Central memory CD8-positive, alpha-beta T cell (primary cell): Measurements from ENCODE around the gene PTPN3.
"Not testable (repeated sequence)": the region's sequence is repeated elsewhere in the genome, so short reads cannot be mapped to it uniquely, and the experiment has no call there.

ENCODE experiments used
- ATAC-seq: fragments of 150-1000 bp; cut with Tn5 transposase; replicated peaks from 2 replicates; pipeline ENCODE4 v1.10.0; 2022; ENCODE audit warnings: mild to moderate bottlenecking, moderate FRiP score, moderate number of reproducible peaks; ENCODE audit not compliant: poor library complexity, severe bottlenecking; ENCODE audit errors: extremely low read depth
- DNase-seq, 2 donors: peaks; one replicate each; pipeline ENCODE4 v3.0.0; 2021; ENCODE audit warnings: low spot score in 2 of 2
- H3K27ac Mint-ChIP-seq: one replicate; pipeline ENCODE4 v1.8.0; 2022; ENCODE audit warnings: low read depth, mild to moderate bottlenecking, moderate library complexity, mixed read lengths
- H3K27me3 Mint-ChIP-seq: one replicate; pipeline ENCODE4 v1.8.0; 2022; ENCODE audit warnings: mixed read lengths
- H3K36me3 Mint-ChIP-seq: one replicate; pipeline ENCODE4 v1.8.0; 2022; ENCODE audit warnings: mild to moderate bottlenecking, moderate library complexity, mixed read lengths; ENCODE audit not compliant: insufficient read depth
- H3K4me1 Mint-ChIP-seq: one replicate; pipeline ENCODE4 v1.8.0; 2022; ENCODE audit warnings: mixed read lengths
- H3K4me3 Mint-ChIP-seq: one replicate; pipeline ENCODE4 v1.8.0; 2022; ENCODE audit warnings: mild to moderate bottlenecking, moderate library complexity, mixed read lengths
- H3K9me3 Mint-ChIP-seq: one replicate; pipeline ENCODE4 v1.8.0; 2022; ENCODE audit warnings: mixed read lengths

Gene PTPN3

DNA sequence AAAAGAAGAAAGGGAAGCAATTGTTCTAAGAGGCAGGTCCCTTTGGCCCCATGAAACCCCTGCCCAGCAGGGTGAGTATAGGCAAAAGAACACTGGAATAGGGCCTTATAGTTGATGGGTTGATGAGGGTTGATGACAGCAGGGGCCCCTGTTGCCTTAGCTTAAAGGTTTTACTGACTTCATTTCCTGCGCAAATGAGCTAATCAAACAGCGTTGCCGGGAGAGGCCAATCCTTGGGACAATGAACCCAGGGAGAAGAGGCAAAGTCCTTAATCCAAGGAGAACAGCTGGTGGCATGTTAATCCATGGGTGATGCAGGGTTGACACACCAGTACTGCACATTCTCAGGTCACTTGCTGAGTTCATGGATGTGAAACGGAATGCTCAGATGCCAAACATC lies 155.2 kb downstream of the PTPN3 start:
- DNase-seq, result no peak
- no peaks in the 10 kb centered on the region for H3K9me3 Mint-ChIP-seq
- no peaks in the 10 kb centered on the region for H3K36me3 Mint-ChIP-seq
- ATAC-seq, result no peak
- H3K4me1 Mint-ChIP-seq, result no peaks in the 10 kb centered on the region
- H3K4me3 Mint-ChIP-seq, result no peak overlapping the region
- H3K27ac Mint-ChIP-seq, result no peak overlapping the region
- H3K27me3 Mint-ChIP-seq, result no peaks in the 10 kb centered on the region

DNA sequence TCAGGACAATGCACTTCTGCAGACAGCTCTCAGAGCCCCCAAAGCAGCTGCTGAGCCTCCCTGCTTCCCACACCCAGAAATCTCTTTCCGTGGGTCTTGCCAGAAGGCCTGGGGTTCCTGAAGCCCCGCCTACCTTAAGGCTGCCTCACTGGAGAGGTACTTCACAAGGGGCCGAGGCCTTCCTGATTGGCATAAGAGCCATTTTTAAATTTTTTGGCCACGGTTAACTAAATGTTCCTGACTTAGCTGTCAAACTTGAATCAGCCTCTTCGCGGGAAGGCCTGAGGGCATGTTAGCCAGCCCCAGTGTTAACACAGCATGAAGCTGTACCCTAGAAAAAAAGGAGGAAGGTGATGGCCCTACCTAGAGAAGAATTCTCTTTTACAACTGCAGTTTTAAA lies 156.5 kb downstream of the PTPN3 start:
- ATAC-seq, result no peak
- no peaks in the 10 kb centered on the region for H3K27me3 Mint-ChIP-seq
- no peak overlapping the region for H3K4me3 Mint-ChIP-seq
- no peaks in the 10 kb centered on the region for H3K4me1 Mint-ChIP-seq
- H3K9me3 Mint-ChIP-seq, result no peaks in the 10 kb centered on the region
- H3K27ac Mint-ChIP-seq, result no peak overlapping the region
- no peaks in the 10 kb centered on the region for H3K36me3 Mint-ChIP-seq
- DNase-seq, result no peak

DNA sequence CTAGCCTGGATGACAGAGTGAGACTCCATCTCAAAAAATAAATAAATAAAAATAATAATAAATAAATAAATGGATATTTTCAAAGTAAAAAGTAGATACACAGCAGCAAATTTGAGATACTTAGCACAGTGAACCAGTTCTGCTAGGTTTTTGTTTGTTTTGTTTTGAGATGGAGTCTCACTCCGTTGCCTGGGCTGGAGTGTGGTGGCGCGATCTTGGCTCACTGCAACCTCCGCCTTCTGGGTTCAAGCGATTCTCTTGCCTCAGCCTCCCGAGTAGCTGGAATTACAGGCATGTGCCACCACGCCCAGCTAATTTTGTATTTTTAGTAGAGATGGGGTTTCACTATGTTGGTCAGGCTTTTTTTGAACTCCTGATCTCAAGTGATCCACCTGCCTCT lies 157.1 kb downstream of the PTPN3 start:
- H3K27ac Mint-ChIP-seq, H3K9me3 Mint-ChIP-seq, H3K4me3 Mint-ChIP-seq, DNase-seq, H3K27me3 Mint-ChIP-seq, H3K4me1 Mint-ChIP-seq, H3K36me3 Mint-ChIP-seq, ATAC-seq: not testable (repeated sequence)

DNA sequence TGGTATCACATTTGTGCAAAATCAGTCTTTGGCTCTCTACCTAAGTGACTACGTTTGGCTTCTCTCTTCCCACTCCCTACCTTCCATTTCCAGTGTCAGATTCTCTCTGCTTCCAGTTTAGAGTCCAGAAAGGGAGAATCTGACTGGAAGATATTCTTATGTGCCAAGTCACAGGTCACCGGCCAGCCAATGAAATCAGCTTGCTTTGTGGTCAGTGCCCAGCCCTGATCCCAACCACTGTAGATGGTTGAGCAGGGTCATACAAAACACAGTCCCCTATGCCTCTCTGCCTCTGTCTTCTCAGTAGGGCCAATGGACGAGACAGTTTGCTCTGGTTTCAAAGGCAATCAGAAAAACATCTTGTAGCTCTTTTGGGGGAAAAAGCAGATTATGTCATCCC lies 161.7 kb downstream of the PTPN3 start:
- Mint-ChIP-seq H3K27ac (no peak overlapping the region), H3K36me3 (no peaks in the 10 kb centered on the region), H3K9me3 (no peaks in the 10 kb centered on the region), H3K27me3 (peaks cover 15% of the 10 kb centered on the region), H3K4me1 (no peaks in the 10 kb centered on the region), H3K4me3 (no peak overlapping the region)
- no peak for ATAC-seq
- no peak for DNase-seq

DNA sequence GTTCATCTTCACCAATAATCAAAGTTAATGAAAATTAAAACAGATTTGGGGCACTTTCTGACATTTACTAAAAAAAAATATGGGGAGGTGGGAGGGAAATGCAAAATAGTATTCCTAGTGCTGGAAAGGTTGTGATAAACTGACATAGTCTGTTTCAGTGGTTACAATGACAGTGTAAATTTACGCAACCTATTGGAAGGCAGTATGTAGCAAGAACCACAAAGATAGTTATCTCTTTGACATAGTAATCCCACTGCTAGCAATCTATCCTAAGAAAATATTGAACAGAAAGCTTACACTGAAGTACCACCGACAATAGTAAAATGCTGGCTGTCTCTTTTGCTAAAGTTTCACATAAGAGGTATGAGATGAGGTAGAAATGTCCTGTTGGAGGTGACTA lies 162.2 kb downstream of the PTPN3 start:
- no peaks in the 10 kb centered on the region for H3K36me3 Mint-ChIP-seq
- H3K27me3 Mint-ChIP-seq, result peaks cover 20% of the 10 kb centered on the region
- DNase-seq, result no peak
- H3K27ac Mint-ChIP-seq, result no peak overlapping the region
- no peak overlapping the region for H3K4me3 Mint-ChIP-seq
- no peaks in the 10 kb centered on the region for H3K9me3 Mint-ChIP-seq
- no peaks in the 10 kb centered on the region for H3K4me1 Mint-ChIP-seq
- no peak for ATAC-seq

DNA sequence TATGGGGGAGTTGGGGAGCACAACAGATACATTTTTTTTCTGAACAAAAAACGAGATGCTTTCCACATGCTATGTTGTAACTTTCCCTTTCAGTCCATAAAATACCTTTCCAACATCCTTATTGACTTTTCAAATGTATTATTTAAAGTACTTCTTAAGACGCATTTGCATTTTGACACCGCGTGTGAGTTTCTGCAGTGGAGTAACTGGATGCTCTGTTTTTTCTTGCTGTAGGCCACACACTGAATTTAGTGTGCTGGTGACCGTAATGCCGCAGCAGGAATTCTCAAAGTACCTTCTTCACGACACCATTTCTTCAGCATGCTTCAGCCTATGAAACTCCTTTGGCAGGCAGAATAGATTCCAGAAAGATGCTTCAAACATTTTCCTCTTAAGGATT lies 163.0 kb downstream of the PTPN3 start:
- Mint-ChIP-seq H3K4me3 (no peak overlapping the region), H3K27ac (no peak overlapping the region), H3K9me3 (no peaks in the 10 kb centered on the region), H3K36me3 (peaks cover 1% of the 10 kb centered on the region), H3K4me1 (no peaks in the 10 kb centered on the region), H3K27me3 (peaks cover 22% of the 10 kb centered on the region)
- DNase-seq (no peak), ATAC-seq (no peak)

DNA sequence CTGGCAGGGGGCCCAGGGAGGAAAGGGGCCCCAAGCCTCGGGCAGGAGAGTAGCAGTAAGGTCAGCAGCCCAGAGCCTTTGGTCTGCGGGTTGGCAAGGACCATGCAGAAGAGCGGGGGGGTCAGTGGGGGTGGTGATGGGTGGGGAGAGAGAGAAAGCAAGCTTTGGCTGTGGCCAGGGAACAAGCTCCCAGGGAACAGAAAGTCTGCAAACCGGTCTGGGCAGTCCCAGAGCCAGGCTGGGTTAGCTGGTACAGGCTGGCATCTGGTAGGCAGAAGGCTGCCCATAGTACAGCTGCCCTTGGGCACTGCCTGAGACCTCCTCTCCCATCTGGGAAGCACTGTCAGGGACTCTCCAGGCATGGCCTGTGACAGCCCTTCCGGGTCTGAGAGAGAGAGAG lies 166.8 kb downstream of the PTPN3 start:
- no peak overlapping the region for H3K27ac Mint-ChIP-seq
- H3K4me1 Mint-ChIP-seq, result no peaks in the 10 kb centered on the region
- no peaks in the 10 kb centered on the region for H3K9me3 Mint-ChIP-seq
- peaks cover 2% of the 10 kb centered on the region for H3K36me3 Mint-ChIP-seq
- ATAC-seq (no peak), DNase-seq (no peak)
- H3K4me3 Mint-ChIP-seq, result no peak overlapping the region
- H3K27me3 Mint-ChIP-seq, result peaks cover 59% of the 10 kb centered on the region

DNA sequence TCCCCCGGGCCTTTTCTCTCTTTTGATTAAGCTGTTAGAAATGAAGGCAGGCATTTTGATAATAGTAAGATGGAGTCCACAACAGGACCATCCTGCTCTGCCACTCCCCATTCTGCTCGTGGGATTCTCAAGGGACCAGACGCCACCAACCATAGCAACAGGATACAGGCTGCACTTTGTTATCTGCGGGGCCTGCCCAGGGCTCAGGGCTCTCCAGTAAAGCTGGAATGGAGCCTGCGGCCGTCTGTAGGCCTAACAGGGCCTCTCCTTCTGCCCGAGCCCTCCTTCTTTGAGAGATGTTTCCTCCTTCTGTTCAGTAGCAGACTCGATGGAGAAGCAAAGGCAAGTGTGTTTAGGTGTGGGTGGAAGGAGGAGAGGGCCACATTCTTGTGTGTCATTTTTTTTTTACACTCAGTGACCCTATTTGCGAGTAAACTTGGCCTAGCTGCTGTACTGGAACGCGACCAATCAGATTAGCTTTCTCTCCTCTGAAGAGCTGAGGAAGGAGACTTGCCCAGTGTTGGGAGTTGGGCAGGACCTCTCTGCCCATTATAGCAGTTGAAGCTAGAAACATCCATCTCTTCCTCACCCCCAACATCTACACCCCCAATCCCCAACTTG lies 168.4 kb downstream of the PTPN3 start:
- H3K27me3 Mint-ChIP-seq, result peaks cover 69% of the 10 kb centered on the region
- H3K4me1 Mint-ChIP-seq, result no peaks in the 10 kb centered on the region
- H3K27ac Mint-ChIP-seq, result no peak overlapping the region
- H3K9me3 Mint-ChIP-seq, result no peaks in the 10 kb centered on the region
- no peak for ATAC-seq
- H3K36me3 Mint-ChIP-seq, result peaks cover 2% of the 10 kb centered on the region
- DNase-seq, result no peak
- H3K4me3 Mint-ChIP-seq, result no peak overlapping the region

DNA sequence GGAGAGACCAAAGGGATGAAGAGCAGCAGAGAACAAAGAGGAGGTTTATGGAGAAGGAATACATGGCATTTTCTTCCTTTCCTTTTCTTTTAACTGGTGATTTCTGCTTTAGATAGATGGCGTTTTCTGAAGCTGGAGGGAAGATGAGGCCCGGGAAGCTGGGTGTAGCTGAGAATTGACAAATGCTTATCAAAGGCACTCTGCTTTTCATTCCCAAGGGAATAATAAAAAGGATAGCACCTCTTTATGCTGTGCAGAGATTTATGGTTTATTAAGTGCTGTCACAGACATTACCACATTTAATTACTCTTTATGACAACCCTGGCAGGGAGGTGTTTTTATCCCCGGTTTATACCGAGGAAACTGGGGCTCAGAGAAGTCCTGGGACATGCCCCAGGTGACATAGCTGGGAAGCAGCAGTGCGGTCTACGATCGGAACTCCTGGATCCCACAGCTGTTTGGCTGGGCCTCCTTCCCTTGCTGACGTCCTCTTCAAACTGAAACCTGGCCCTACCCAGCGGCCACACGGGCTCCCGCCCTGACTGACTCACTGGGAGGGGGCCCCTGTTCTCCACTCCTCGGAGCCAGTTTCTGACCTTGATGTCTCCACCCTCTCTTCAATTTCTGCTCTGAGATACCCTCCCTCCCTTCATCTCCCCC lies 169.0 kb downstream of the PTPN3 start:
- Mint-ChIP-seq H3K4me1 (no peaks in the 10 kb centered on the region), H3K27me3 (peaks cover 69% of the 10 kb centered on the region), H3K9me3 (no peaks in the 10 kb centered on the region), H3K36me3 (peaks cover 2% of the 10 kb centered on the region), H3K27ac (no peak overlapping the region), H3K4me3 (no peak overlapping the region)
- ATAC-seq, result no peak
- no peak for DNase-seq
